ENCODE results near the gene NPHS2. TPM values are rescaled to one million over a fixed set of nuclear protein-coding genes. Genes with fewer than 3 reads are reported as not detected.

The NPHS2 gene
- total RNA-seq (not detected), polyA plus RNA-seq (ENCODE audit: insufficient read length in 6 of 6) (1 to 10 TPM in 2 of 6 donors, under 1 TPM in 3, not detected in 1; 0.52 to 3.3 (median 0.87) TPM)
- long read RNA-seq, donor 1, partial matches to known transcripts = 0 of 1 reads
- long read RNA-seq, donor 1, other reads (novel, unspliced or antisense) = 0 of 1 reads
- long read RNA-seq, donor 2, partial matches to known transcripts = 0 of 1 reads
- long read RNA-seq, donor 2, other reads (novel, unspliced or antisense) = 0 of 1 reads
- long read RNA-seq, donor 3 = 0 reads
- long read RNA-seq, donor 4 = 0 reads
- long read RNA-seq, donor 5 = 0 reads
- long read RNA-seq, donor 6 = 0 reads
- long read RNA-seq, donor 7 = 0 reads
- long read RNA-seq, donor 8 = 0 reads
- long read RNA-seq, donor 9 = 0 reads
- long read RNA-seq, donor 10 = 0 reads
- long read RNA-seq, donor 11 = 0 reads
- long read RNA-seq, donor 12 = 0 reads

- no peak within 1 kb of the TSS for H3K27ac ChIP-seq
- no peaks in the 10 kb centered on the region for H3K36me3 ChIP-seq
- intact Hi-C loops (cut with DNase I) = no loop called here
- ATAC-seq (no peak), DNase-seq (peak in 1 of 4 donors; percentile 75)
- no peaks in the 10 kb centered on the region for H3K9me3 ChIP-seq
- H3K4me1 ChIP-seq = no peaks in the 10 kb centered on the region
- H3K27me3 ChIP-seq = peaks cover 31 to 64% of the 10 kb centered on the region in 2 donors
- H3K4me3 ChIP-seq = no peak within 1 kb of the TSS
- no peak for TF ChIP-seq CTCF (IDR thresholded peaks at IDR 0.05)
Measured at GRCh38 chr1:179575497-179576314, at the start of gene NPHS2. Gene NPHS2 (minus strand): TSS chr1:179575948. CDS start chr1:179575864, 84 bp downstream.

- H3K4me3 ChIP-seq = no peak overlapping the region
- intact Hi-C loops (cut with DNase I) = no loop called here
- DNase-seq = no peak
- no peaks in the 10 kb centered on the region for H3K9me3 ChIP-seq
- ATAC-seq = no peak
- no peaks in the 10 kb centered on the region for H3K36me3 ChIP-seq
- no peaks in the 10 kb centered on the region for H3K27me3 ChIP-seq
- H3K27ac ChIP-seq = no peak overlapping the region
- no peak for TF ChIP-seq CTCF (IDR thresholded peaks at IDR 0.05)
- no peaks in the 10 kb centered on the region for H3K4me1 ChIP-seq
Measured at GRCh38 chr1:179612361-179612760, 36.6 kb upstream of the NPHS2 start.

- intact Hi-C loops (cut with DNase I) = no loop called here
- ATAC-seq = no peak
- no peak for TF ChIP-seq CTCF (IDR thresholded peaks at IDR 0.05)
Measured at GRCh38 chr1:179601093-179601492, 25.3 kb upstream of the NPHS2 start.

GRCh38 chr1:179599623-179600249 lies 24.0 kb upstream of the NPHS2 start:
- H3K27ac ChIP-seq = no peak overlapping the region
- TF ChIP-seq CTCF (IDR thresholded peaks at IDR 0.05) = peak in 1 of 2 donors; percentile 32
- H3K4me3 ChIP-seq = no peak overlapping the region
- no peaks in the 10 kb centered on the region for H3K27me3 ChIP-seq
- ATAC-seq = peak; percentile 68
- no peaks in the 10 kb centered on the region for H3K4me1 ChIP-seq
- no peak for DNase-seq
- H3K36me3 ChIP-seq = no peaks in the 10 kb centered on the region
- no peaks in the 10 kb centered on the region for H3K9me3 ChIP-seq
- intact Hi-C loops (cut with DNase I) = no loop called here

More at GRCh38 chr1:179601093-179601492, 25.3 kb upstream of the NPHS2 start:
- Histone ChIP-seq H3K27me3 (no peaks in the 10 kb centered on the region), H3K4me1 (no peaks in the 10 kb centered on the region), H3K27ac (no peak overlapping the region), H3K36me3 (no peaks in the 10 kb centered on the region), H3K4me3 (no peak overlapping the region), H3K9me3 (no peaks in the 10 kb centered on the region)
- DNase-seq = no peak
